Cardiac fibroblast (primary cell): ENCODE data around the gene EIF2S2.

ENCODE experiments used
- DNase-seq, 2 donors: peaks; one replicate each; pipeline versions ENCODE4 v3.0.0 to v3.0.0-alpha.2; 2010; ENCODE audit warnings: low read depth in 2 of 2
- H3K4me3 ChIP-seq, 2 donors: replicated peaks in 1 of 2; 1 replicate in 1 of 2; 2 replicates in 1 of 2; pipeline ENCODE4 v1.5.1; 2011; ENCODE audit warnings: low read depth in 2 of 2, low read length in 2 of 2, mild to moderate bottlenecking in 2 of 2, moderate library complexity in 1 of 2
- CTCF ChIP-seq: IDR thresholded peaks from one replicate; pipeline ENCODE4 v1.5.1; 2011; ENCODE audit warnings: low read depth, mild to moderate bottlenecking, low read length, inconsistent platforms

Gene EIF2S2

GRCh38 chr20:34085544-34086040 is 26.5 kb downstream of the EIF2S2 start:
- H3K4me3 ChIP-seq, result no peak overlapping the region
- TF ChIP-seq CTCF, result no peak
- DNase-seq, result no peak

- H3K4me3 ChIP-seq, result no peak overlapping the region
- DNase-seq, result no peak
- no peak for TF ChIP-seq CTCF
Measured at GRCh38 chr20:34084227-34084923, 27.7 kb downstream of the EIF2S2 start.

GRCh38 chr20:34083781-34084180 is 28.3 kb downstream of the EIF2S2 start:
- no peak for DNase-seq
- TF ChIP-seq CTCF, result no peak
- H3K4me3 ChIP-seq, result no peak overlapping the region

- TF ChIP-seq CTCF, result peak; percentile 12
- peak; percentile 96 to 98 for DNase-seq
- no peak overlapping the region for H3K4me3 ChIP-seq
Measured at GRCh38 chr20:34083137-34083536, 28.9 kb downstream of the EIF2S2 start.

- DNase-seq, result no peak
- TF ChIP-seq CTCF, result no peak
Measured at GRCh38 chr20:34082232-34082887, 29.7 kb downstream of the EIF2S2 start.

GRCh38 chr20:34079818-34080217 is 32.2 kb downstream of the EIF2S2 start:
- no peak for TF ChIP-seq CTCF
- H3K4me3 ChIP-seq, result no peak overlapping the region
- no peak for DNase-seq

More at GRCh38 chr20:34082232-34082887, 29.7 kb downstream of the EIF2S2 start:
- H3K4me3 ChIP-seq, result no peak overlapping the region
